AG04449 (cell line): ENCODE results near the gene CACNA1E.

Source experiments
- CTCF ChIA-PET: fragments of 350-600 bp; formaldehyde crosslinking; extraction: SDS; loops from one replicate; lab custom pipeline; 2021; ENCODE audit warnings: antibody characterized with exemption; lab: Yijun Ruan, JAX
- POLR2A ChIA-PET: fragments of 400-600, 350-600 bp; formaldehyde crosslinking; extraction: SDS; loops from one replicate; lab custom pipeline; 2020; ENCODE audit warnings: antibody characterized with exemption, inconsistent platforms; lab: Yijun Ruan, JAX
- DNase-seq: peaks from one replicate; pipeline ENCODE4 v3.0.0-alpha.2; 2010; ENCODE audit warnings: low read depth, low spot score
- H3K4me3 ChIP-seq: 2 replicates; pipeline ENCODE4 v1.5.1; 2011; ENCODE audit warnings: low read depth, mild to moderate bottlenecking, control low read depth, low read length
- CTCF ChIP-seq: IDR thresholded peaks from one replicate; pipeline ENCODE4 v1.5.1; 2011; ENCODE audit warnings: mild to moderate bottlenecking, moderate library complexity, low read length, control low read depth, inconsistent platforms; ENCODE audit not compliant: insufficient read depth; ENCODE audit errors: missing control alignments

The CACNA1E gene

GRCh38 chr1:181551754-181552153 is 68.4 kb downstream of the CACNA1E start:
- ChIA-PET CTCF (no interaction called here), POLR2A (no interaction called here)
- TF ChIP-seq CTCF: no peak

GRCh38 chr1:181554465-181554864 is 71.1 kb downstream of the CACNA1E start:
- DNase-seq: no peak
- H3K4me3 ChIP-seq: no peak overlapping the region
- ChIA-PET POLR2A (no interaction called here), CTCF (no interaction called here)
- TF ChIP-seq CTCF: no peak

More at GRCh38 chr1:181551754-181552153, 68.4 kb downstream of the CACNA1E start:
- no peak overlapping the region for H3K4me3 ChIP-seq
- no peak for DNase-seq

GRCh38 chr1:181556631-181557030 is 73.3 kb downstream of the CACNA1E start:
- H3K4me3 ChIP-seq: no peak overlapping the region
- no peak for DNase-seq
- CTCF ChIA-PET: no interaction called here
- TF ChIP-seq CTCF: no peak
- POLR2A ChIA-PET: no interaction called here

- ChIA-PET POLR2A (no interaction called here), CTCF (no interaction called here)
- no peak for DNase-seq
- TF ChIP-seq CTCF: no peak
- H3K4me3 ChIP-seq: no peak overlapping the region
These were observed 74.0 kb downstream of the CACNA1E start for GRCh38 chr1:181557313-181557712.

- no peak overlapping the region for H3K4me3 ChIP-seq
- no peak for TF ChIP-seq CTCF
- ChIA-PET POLR2A (no interaction called here), CTCF (no interaction called here)
- DNase-seq: no peak
These were observed 75.1 kb downstream of the CACNA1E start for GRCh38 chr1:181558416-181558815.

DNA sequence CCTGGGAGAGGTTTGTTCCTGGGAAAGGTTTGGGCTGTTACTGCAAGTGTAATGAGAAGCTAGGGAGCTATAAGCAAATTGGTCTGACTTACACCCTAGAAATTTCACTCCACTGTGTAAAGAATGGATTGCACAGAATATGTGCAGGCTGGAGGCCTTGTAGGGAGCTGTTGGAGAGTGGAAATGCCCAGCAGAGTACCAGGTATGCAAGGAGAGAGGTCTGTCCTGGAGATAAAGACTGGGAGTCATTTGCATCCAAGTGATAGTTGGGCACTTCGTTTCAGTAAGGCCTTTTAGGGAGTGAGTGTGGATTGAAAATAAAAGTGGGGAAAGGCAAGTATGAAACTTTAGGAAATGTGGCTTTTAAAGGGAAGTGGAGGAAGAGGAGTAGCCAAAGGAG is 75.8 kb downstream of the CACNA1E start:
- no peak for DNase-seq
- TF ChIP-seq CTCF: no peak
- no peak overlapping the region for H3K4me3 ChIP-seq
- ChIA-PET POLR2A (interaction anchor here (0.6 kb wide), 1 partner anchor 194 kb away, joined by 3 read pairs; no protein-coding TSS in a partner anchor), CTCF (no interaction called here)
